IMR-90 (cell line): ENCODE measurements around the gene RPH3AL.

ENCODE experiments used
- MXI1 ChIP-seq: IDR thresholded peaks from 2 replicates; pipeline ENCODE4 v1.6.1; 2012; ENCODE audit warnings: low read depth, mild to moderate bottlenecking, low read length, moderate library complexity, borderline replicate concordance
- POLR2A ChIP-seq: IDR thresholded peaks from 2 replicates; pipeline ENCODE4 v1.6.1; 2012; ENCODE audit warnings: mild to moderate bottlenecking, low read depth, low read length
- RAD21 ChIP-seq: IDR thresholded peaks from 2 replicates; pipeline ENCODE4 v1.6.1; 2012; ENCODE audit warnings: low read length, improper control_type of control experiment
- RFX5 ChIP-seq: IDR thresholded peaks from 2 replicates; pipeline ENCODE4 v1.8.0; 2012; ENCODE audit warnings: low read depth, mild to moderate bottlenecking, low read length, moderate library complexity
- TF ChIP-seq, protein P1 (sequence below): conservative IDR thresholded peaks from 2 replicates; pipeline ENCODE4 v1.5.1; 2012; ENCODE audit warnings: mild to moderate bottlenecking, low read depth, low read length, improper control_type of control experiment
- TF ChIP-seq, protein P2 (sequence below): fragments of 150-350 bp; IDR thresholded peaks from 2 replicates; pipeline ENCODE4 v1.6.1; 2016; ENCODE audit warnings: low read depth, mild to moderate bottlenecking, low read length, moderate library complexity, borderline replicate concordance

DNA sequence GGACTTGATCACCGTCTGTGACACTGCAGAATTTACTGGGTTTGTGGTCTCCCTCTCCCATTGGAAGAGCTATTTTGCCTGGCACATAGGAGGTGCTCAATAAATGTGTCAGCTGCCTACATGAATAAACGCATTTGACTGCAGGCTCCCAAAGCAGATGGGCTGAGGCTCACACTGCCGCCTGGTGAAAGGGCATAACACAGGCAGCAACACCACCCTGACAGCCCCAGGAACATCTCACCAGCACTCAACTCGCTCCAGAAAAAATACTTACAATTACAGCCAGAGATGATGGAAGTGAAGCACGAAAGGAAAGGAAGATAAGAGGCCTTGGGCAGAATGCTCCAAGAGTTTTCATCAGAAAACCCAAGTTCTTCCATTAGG, 73.9 kb downstream of the RPH3AL start:
- TF ChIP-seq POLR2A (no peak), RFX5 (no peak), MXI1 (no peak), RAD21 (no peak)
- TF ChIP-seq, protein P1, sequence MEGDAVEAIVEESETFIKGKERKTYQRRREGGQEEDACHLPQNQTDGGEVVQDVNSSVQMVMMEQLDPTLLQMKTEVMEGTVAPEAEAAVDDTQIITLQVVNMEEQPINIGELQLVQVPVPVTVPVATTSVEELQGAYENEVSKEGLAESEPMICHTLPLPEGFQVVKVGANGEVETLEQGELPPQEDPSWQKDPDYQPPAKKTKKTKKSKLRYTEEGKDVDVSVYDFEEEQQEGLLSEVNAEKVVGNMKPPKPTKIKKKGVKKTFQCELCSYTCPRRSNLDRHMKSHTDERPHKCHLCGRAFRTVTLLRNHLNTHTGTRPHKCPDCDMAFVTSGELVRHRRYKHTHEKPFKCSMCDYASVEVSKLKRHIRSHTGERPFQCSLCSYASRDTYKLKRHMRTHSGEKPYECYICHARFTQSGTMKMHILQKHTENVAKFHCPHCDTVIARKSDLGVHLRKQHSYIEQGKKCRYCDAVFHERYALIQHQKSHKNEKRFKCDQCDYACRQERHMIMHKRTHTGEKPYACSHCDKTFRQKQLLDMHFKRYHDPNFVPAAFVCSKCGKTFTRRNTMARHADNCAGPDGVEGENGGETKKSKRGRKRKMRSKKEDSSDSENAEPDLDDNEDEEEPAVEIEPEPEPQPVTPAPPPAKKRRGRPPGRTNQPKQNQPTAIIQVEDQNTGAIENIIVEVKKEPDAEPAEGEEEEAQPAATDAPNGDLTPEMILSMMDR = no peak
- TF ChIP-seq, protein P2, sequence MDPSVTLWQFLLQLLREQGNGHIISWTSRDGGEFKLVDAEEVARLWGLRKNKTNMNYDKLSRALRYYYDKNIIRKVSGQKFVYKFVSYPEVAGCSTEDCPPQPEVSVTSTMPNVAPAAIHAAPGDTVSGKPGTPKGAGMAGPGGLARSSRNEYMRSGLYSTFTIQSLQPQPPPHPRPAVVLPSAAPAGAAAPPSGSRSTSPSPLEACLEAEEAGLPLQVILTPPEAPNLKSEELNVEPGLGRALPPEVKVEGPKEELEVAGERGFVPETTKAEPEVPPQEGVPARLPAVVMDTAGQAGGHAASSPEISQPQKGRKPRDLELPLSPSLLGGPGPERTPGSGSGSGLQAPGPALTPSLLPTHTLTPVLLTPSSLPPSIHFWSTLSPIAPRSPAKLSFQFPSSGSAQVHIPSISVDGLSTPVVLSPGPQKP = no peak
